ENCODE data around the gene STARD9.
A peak's percentile ranks its signal among the peaks of the same experiment; 100 is the strongest.

The STARD9 gene

GRCh38 chr15:42736178-42736792 is 160.9 kb downstream of the STARD9 start:
- no peak for TF ChIP-seq FOXP2 (optimal IDR thresholded peaks at IDR 0.05; ENCODE audit: borderline replicate concordance, extremely low read depth, extremely low read length, insufficient read depth)
- no peak for TF ChIP-seq POLR2AphosphoS5 (IDR thresholded peaks at IDR 0.05; ENCODE audit: low read depth, low read length)
- no peak for TF ChIP-seq TAF1 (IDR thresholded peaks at IDR 0.05; ENCODE audit: borderline replicate concordance, insufficient read depth, low read length)
- TF ChIP-seq REST (IDR thresholded peaks at IDR 0.05; ENCODE audit: insufficient read depth in 1 of 2, low read depth in 2 of 2, low read length in 2 of 2): no peak
- TF ChIP-seq SIN3A (IDR thresholded peaks at IDR 0.05; ENCODE audit: borderline replicate concordance, insufficient read depth, low read length): no peak

GRCh38 chr15:42736793-42737528 is 161.6 kb downstream of the STARD9 start, which contains the start of gene CDAN1:
CDAN1 (minus strand) TSS chr15:42737128; CDS start chr15:42737102, 26 bp downstream.
- peak; percentile 16 for TF ChIP-seq FOXP2 (optimal IDR thresholded peaks at IDR 0.05; ENCODE audit: borderline replicate concordance, extremely low read depth, extremely low read length, insufficient read depth)
- peak; percentile 85 for TF ChIP-seq POLR2AphosphoS5 (IDR thresholded peaks at IDR 0.05; ENCODE audit: low read depth, low read length)
- no peak for TF ChIP-seq SIN3A (IDR thresholded peaks at IDR 0.05; ENCODE audit: borderline replicate concordance, insufficient read depth, low read length)
- TF ChIP-seq TAF1 (IDR thresholded peaks at IDR 0.05; ENCODE audit: borderline replicate concordance, insufficient read depth, low read length): peak; percentile 89
- no peak; a peak in 1 of 4 replicates for TF ChIP-seq REST (IDR thresholded peaks at IDR 0.05; ENCODE audit: insufficient read depth in 1 of 2, low read depth in 2 of 2, low read length in 2 of 2)

- TF ChIP-seq FOXP2 (optimal IDR thresholded peaks at IDR 0.05; ENCODE audit: borderline replicate concordance, extremely low read depth, extremely low read length, insufficient read depth): no peak
- no peak for TF ChIP-seq TAF1 (IDR thresholded peaks at IDR 0.05; ENCODE audit: borderline replicate concordance, insufficient read depth, low read length)
- no peak for TF ChIP-seq SIN3A (IDR thresholded peaks at IDR 0.05; ENCODE audit: borderline replicate concordance, insufficient read depth, low read length)
- no peak for TF ChIP-seq POLR2AphosphoS5 (IDR thresholded peaks at IDR 0.05; ENCODE audit: low read depth, low read length)
- no peak for TF ChIP-seq REST (IDR thresholded peaks at IDR 0.05; ENCODE audit: insufficient read depth in 1 of 2, low read depth in 2 of 2, low read length in 2 of 2)
Measured at GRCh38 chr15:42737529-42738328, 162.3 kb downstream of the STARD9 start.

- no peak for TF ChIP-seq FOXP2 (optimal IDR thresholded peaks at IDR 0.05; ENCODE audit: borderline replicate concordance, extremely low read depth, extremely low read length, insufficient read depth)
- TF ChIP-seq SIN3A (IDR thresholded peaks at IDR 0.05; ENCODE audit: borderline replicate concordance, insufficient read depth, low read length): no peak
- TF ChIP-seq REST (IDR thresholded peaks at IDR 0.05; ENCODE audit: insufficient read depth in 1 of 2, low read depth in 2 of 2, low read length in 2 of 2): no peak
- no peak for TF ChIP-seq POLR2AphosphoS5 (IDR thresholded peaks at IDR 0.05; ENCODE audit: low read depth, low read length)
- no peak for TF ChIP-seq TAF1 (IDR thresholded peaks at IDR 0.05; ENCODE audit: borderline replicate concordance, insufficient read depth, low read length)
Measured at GRCh38 chr15:42741710-42742109, 166.3 kb downstream of the STARD9 start.
